H9 (cell line): ENCODE data around the gene CLEC3B. TPM values are rescaled to one million over a fixed set of nuclear protein-coding genes. Genes with fewer than 3 reads are reported as not detected.

Experiments
- DNase-seq: peaks from one replicate; pipeline ENCODE4 v3.0.0-alpha.2; 2017
- H2AFZ ChIP-seq: one replicate; pipeline ENCODE4 v1.6.1; 2013; ENCODE audit warnings: mild to moderate bottlenecking, low read length, control low read depth, moderate library complexity
- H2AK5ac ChIP-seq: 2 replicates; pipeline ENCODE4 v1.6.1; 2013; ENCODE audit warnings: low read length, control low read depth, mixed read lengths; ENCODE audit not compliant: insufficient read length
- H2BK120ac ChIP-seq: one replicate; pipeline ENCODE4 v1.6.1; 2013; ENCODE audit warnings: low read depth, mild to moderate bottlenecking, low read length, control low read depth, inconsistent platforms; ENCODE audit not compliant: poor library complexity, severe bottlenecking
- H2BK12ac ChIP-seq: 2 replicates; pipeline ENCODE4 v1.6.1; 2013; ENCODE audit warnings: low read length, control low read depth, mixed read lengths, low read depth; ENCODE audit not compliant: insufficient read length
- H2BK15ac ChIP-seq: 2 replicates; pipeline ENCODE4 v1.6.1; 2013; ENCODE audit warnings: low read depth, low read length, control low read depth
- H2BK20ac ChIP-seq: one replicate; pipeline ENCODE4 v1.6.1; 2013; ENCODE audit warnings: low read depth, mild to moderate bottlenecking, low read length, control low read depth, inconsistent platforms; ENCODE audit not compliant: poor library complexity, severe bottlenecking
- H2BK5ac ChIP-seq: 2 replicates; pipeline ENCODE4 v1.6.1; 2013; ENCODE audit warnings: low read length, control low read depth, mixed read lengths; ENCODE audit not compliant: insufficient read length
- H3K14ac ChIP-seq: 2 replicates; pipeline ENCODE4 v1.6.1; 2013; ENCODE audit warnings: low read length, control low read depth; ENCODE audit not compliant: insufficient read depth
- H3K18ac ChIP-seq: 2 replicates; pipeline ENCODE4 v1.6.1; 2013; ENCODE audit warnings: low read depth, mild to moderate bottlenecking, mixed read lengths, low read length, control low read depth; ENCODE audit not compliant: insufficient read length
- H3K23ac ChIP-seq: 2 replicates; pipeline ENCODE4 v1.6.1; 2013; ENCODE audit warnings: low read length, control low read depth, mixed read lengths, low read depth; ENCODE audit not compliant: insufficient read length
- H3K23me2 ChIP-seq: 2 replicates; pipeline ENCODE4 v1.6.1; 2013; ENCODE audit warnings: low read depth, mild to moderate bottlenecking, mixed read lengths, low read length, control low read depth; ENCODE audit not compliant: insufficient read length, poor library complexity, severe bottlenecking
- H3K27ac ChIP-seq: 2 replicates; pipeline ENCODE4 v1.5.1; 2013; ENCODE audit warnings: low read length, control low read depth, mixed read lengths, low read depth; ENCODE audit not compliant: insufficient read length
- H3K27me3 ChIP-seq: 2 replicates; pipeline ENCODE4 v1.6.1; 2013; ENCODE audit warnings: low read length, control low read depth, inconsistent platforms; ENCODE audit not compliant: insufficient read depth
- H3K4ac ChIP-seq: 2 replicates; pipeline ENCODE4 v1.6.1; 2013; ENCODE audit warnings: low read depth, mild to moderate bottlenecking, control low read depth, inconsistent platforms, low read length, moderate library complexity
- H3K4me1 ChIP-seq: 2 replicates; pipeline ENCODE4 v1.6.1; 2013; ENCODE audit warnings: low read length, control low read depth, inconsistent platforms; ENCODE audit not compliant: insufficient read depth
- H3K4me2 ChIP-seq: 2 replicates; pipeline ENCODE4 v1.6.1; 2013; ENCODE audit warnings: low read length, control low read depth, mixed read lengths; ENCODE audit not compliant: insufficient read length, insufficient read depth
- H3K56ac ChIP-seq: 2 replicates; pipeline ENCODE4 v1.6.1; 2013; ENCODE audit warnings: low read depth, mild to moderate bottlenecking, mixed read lengths, low read length, control low read depth; ENCODE audit not compliant: insufficient read length
- H3K79me1 ChIP-seq: 2 replicates; pipeline ENCODE4 v1.6.1; 2013; ENCODE audit warnings: low read depth, mild to moderate bottlenecking, moderate library complexity, low read length, control low read depth, inconsistent platforms; ENCODE audit not compliant: insufficient read depth, poor library complexity, severe bottlenecking
- H3K79me2 ChIP-seq: 2 replicates; pipeline ENCODE4 v1.6.1; 2013; ENCODE audit warnings: low read length, control low read depth, inconsistent platforms; ENCODE audit not compliant: insufficient read depth
- H3K9ac ChIP-seq: 2 replicates; pipeline ENCODE4 v1.6.1; 2013; ENCODE audit warnings: low read length, control low read depth, mixed read lengths; ENCODE audit not compliant: insufficient read length; ENCODE audit errors: extremely low read depth
- H3K9me3 ChIP-seq: one replicate; pipeline ENCODE4 v1.6.1; 2013; ENCODE audit warnings: low read depth, low read length, inconsistent platforms; ENCODE audit not compliant: control insufficient read depth
- H3T11ph ChIP-seq: one replicate; pipeline ENCODE4 v1.6.1; 2013; ENCODE audit warnings: mild to moderate bottlenecking, low read length, control low read depth, inconsistent platforms
- H4K20me1 ChIP-seq: one replicate; pipeline ENCODE4 v1.6.1; 2013; ENCODE audit not compliant: control insufficient read depth, insufficient read length, insufficient read depth
- H4K5ac ChIP-seq: 2 replicates; pipeline ENCODE4 v1.6.1; 2013; ENCODE audit warnings: low read depth, mild to moderate bottlenecking, mixed read lengths, low read length, control low read depth; ENCODE audit not compliant: insufficient read length
- H4K8ac ChIP-seq: replicated peaks from 2 replicates; pipeline ENCODE4 v1.6.1; 2013; ENCODE audit warnings: low read length, control low read depth, mixed read lengths, low read depth; ENCODE audit not compliant: insufficient read length
- H4K91ac ChIP-seq: 2 replicates; pipeline ENCODE4 v1.6.1; 2013; ENCODE audit warnings: low read depth, mild to moderate bottlenecking, moderate library complexity, mixed read lengths, low read length, control low read depth; ENCODE audit not compliant: insufficient read length
- H3K27ac Mint-ChIP-seq, 3 experiments: 2 replicates in 2 of 3; 3 replicates in 1 of 3; pipeline ENCODE4 v1.8.0; 2020 to 2021; ENCODE audit warnings: mixed read lengths in 3 of 3, mild to moderate bottlenecking in 1 of 3, moderate library complexity in 1 of 3
- H3K27me3 Mint-ChIP-seq: 2 replicates; pipeline ENCODE4 v1.8.0; 2021; ENCODE audit warnings: low read depth, mild to moderate bottlenecking, moderate library complexity, mixed read lengths
- H3K36me3 Mint-ChIP-seq, 3 experiments: 2 replicates in 2 of 3; 3 replicates in 1 of 3; pipeline ENCODE4 v1.8.0; 2020 to 2021; ENCODE audit warnings: low read depth in 3 of 3, mixed read lengths in 3 of 3; ENCODE audit not compliant: insufficient read depth in 1 of 3
- H3K4me1 Mint-ChIP-seq, 2 experiments: 2 replicates each; pipeline ENCODE4 v1.8.0; 2020; ENCODE audit warnings: mixed read lengths in 2 of 2
- H3K4me3 Mint-ChIP-seq, 2 experiments: 2 replicates in 1 of 2; 3 replicates in 1 of 2; pipeline ENCODE4 v1.8.0; 2020 to 2021; ENCODE audit warnings: mild to moderate bottlenecking in 2 of 2, mixed read lengths in 2 of 2, moderate library complexity in 1 of 2
- H3K9me3 Mint-ChIP-seq, 2 experiments: 2 replicates in 1 of 2; 3 replicates in 1 of 2; pipeline ENCODE4 v1.8.0; 2020; ENCODE audit warnings: mild to moderate bottlenecking in 2 of 2, mixed read lengths in 2 of 2, moderate library complexity in 1 of 2
- WGBS: extraction: QIAGEN DNeasy Blood & Tissue Kit; methylation state at CpG from one replicate; pipeline ENCODE4 v1.1.7; 2013; ENCODE audit warnings: missing lambda C conversion rate, low lambda C conversion rate, mixed read lengths; ENCODE audit not compliant: insufficient read length; ENCODE audit errors: extremely low coverage; 5-methylcytosine and 5-hydroxymethylcytosine counted together
- total RNA-seq: library from RNA; stranded (reverse); gene quantifications from 2 replicates; pipeline ENCODE4 v1.2.1, GENCODE V29; 2021
- TF ChIP-seq, protein P1 (sequence below): fragments of 200-600 bp; sonication (generic); conservative IDR thresholded peaks from 3 replicates; pipeline ENCODE4 v1.8.0; 2021; ENCODE audit warnings: antibody characterized with exemption, mild to moderate bottlenecking

The CLEC3B gene
- total RNA-seq, 1 experiment from 2014 or later = not detected

GRCh38 chr3:45054196-45054857, 28.2 kb downstream of the CLEC3B start:
- no peak overlapping the region for H4K8ac ChIP-seq

More at GRCh38 chr3:45054196-45054857, 28.2 kb downstream of the CLEC3B start:
- no peak overlapping the region for H3K56ac ChIP-seq
- H3K27ac Mint-ChIP-seq = no peak overlapping the region
- peaks cover 14% of the 10 kb centered on the region in 2 experiments for H3K4me1 Mint-ChIP-seq
- H3K27me3 ChIP-seq = peaks cover 27% of the 10 kb centered on the region; the same call in 1 of the 2 replicates
- H3K4ac ChIP-seq = no peak overlapping the region
- H3K79me1 ChIP-seq = no peaks in the 10 kb centered on the region
- no peak overlapping the region for H4K5ac ChIP-seq
- H2BK5ac ChIP-seq = no peak overlapping the region
- no peaks in the 10 kb centered on the region for H3K4me1 ChIP-seq
- no peaks in the 10 kb centered on the region for H3K23me2 ChIP-seq
- no peak overlapping the region for H3K23ac ChIP-seq
- H2BK12ac ChIP-seq = no peak overlapping the region
- no peak overlapping the region for H4K91ac ChIP-seq
- no peak overlapping the region for H3K9ac ChIP-seq
- TF ChIP-seq, protein P1, sequence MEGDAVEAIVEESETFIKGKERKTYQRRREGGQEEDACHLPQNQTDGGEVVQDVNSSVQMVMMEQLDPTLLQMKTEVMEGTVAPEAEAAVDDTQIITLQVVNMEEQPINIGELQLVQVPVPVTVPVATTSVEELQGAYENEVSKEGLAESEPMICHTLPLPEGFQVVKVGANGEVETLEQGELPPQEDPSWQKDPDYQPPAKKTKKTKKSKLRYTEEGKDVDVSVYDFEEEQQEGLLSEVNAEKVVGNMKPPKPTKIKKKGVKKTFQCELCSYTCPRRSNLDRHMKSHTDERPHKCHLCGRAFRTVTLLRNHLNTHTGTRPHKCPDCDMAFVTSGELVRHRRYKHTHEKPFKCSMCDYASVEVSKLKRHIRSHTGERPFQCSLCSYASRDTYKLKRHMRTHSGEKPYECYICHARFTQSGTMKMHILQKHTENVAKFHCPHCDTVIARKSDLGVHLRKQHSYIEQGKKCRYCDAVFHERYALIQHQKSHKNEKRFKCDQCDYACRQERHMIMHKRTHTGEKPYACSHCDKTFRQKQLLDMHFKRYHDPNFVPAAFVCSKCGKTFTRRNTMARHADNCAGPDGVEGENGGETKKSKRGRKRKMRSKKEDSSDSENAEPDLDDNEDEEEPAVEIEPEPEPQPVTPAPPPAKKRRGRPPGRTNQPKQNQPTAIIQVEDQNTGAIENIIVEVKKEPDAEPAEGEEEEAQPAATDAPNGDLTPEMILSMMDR = no peak
- no peak overlapping the region for H3K18ac ChIP-seq
- no CpG with 5 or more reads among the region's 3 CpGs for WGBS
- H2BK20ac ChIP-seq = no peak overlapping the region
- no peak overlapping the region for H3K4me2 ChIP-seq
- no peak overlapping the region for H3K14ac ChIP-seq
- H3K79me2 ChIP-seq = no peaks in the 10 kb centered on the region
- H4K20me1 ChIP-seq = no peaks in the 10 kb centered on the region
- peaks cover 100% of the 10 kb centered on the region for H3K27me3 Mint-ChIP-seq
- DNase-seq = no peak
- H3K4me3 Mint-ChIP-seq = no peak overlapping the region
- H3K27ac ChIP-seq = no peak overlapping the region
- H3K36me3 Mint-ChIP-seq = no peaks in the 10 kb centered on the region
- H2AFZ ChIP-seq = no peak overlapping the region
- no peaks in the 10 kb centered on the region for H3K9me3 ChIP-seq
- H2AK5ac ChIP-seq = no peak overlapping the region
- no peak overlapping the region for H2BK120ac ChIP-seq
- no peak overlapping the region for H3T11ph ChIP-seq
- H3K9me3 Mint-ChIP-seq = peaks cover 0 to 3% of the 10 kb centered on the region in 2 experiments; a peak in 1 of 5 replicates
- H2BK15ac ChIP-seq = no peak overlapping the region
